GM18526 (cell line): Measurements from ENCODE around the gene PRTFDC1.

Experiments used
- POLR2A ChIP-seq: IDR thresholded peaks from 3 replicates; pipeline ENCODE4 v1.6.1; 2011; ENCODE audit not compliant: insufficient read length; ENCODE audit errors: extremely low read depth

The PRTFDC1 gene, protein sequence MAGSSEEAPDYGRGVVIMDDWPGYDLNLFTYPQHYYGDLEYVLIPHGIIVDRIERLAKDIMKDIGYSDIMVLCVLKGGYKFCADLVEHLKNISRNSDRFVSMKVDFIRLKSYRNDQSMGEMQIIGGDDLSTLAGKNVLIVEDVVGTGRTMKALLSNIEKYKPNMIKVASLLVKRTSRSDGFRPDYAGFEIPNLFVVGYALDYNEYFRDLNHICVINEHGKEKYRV

DNA sequence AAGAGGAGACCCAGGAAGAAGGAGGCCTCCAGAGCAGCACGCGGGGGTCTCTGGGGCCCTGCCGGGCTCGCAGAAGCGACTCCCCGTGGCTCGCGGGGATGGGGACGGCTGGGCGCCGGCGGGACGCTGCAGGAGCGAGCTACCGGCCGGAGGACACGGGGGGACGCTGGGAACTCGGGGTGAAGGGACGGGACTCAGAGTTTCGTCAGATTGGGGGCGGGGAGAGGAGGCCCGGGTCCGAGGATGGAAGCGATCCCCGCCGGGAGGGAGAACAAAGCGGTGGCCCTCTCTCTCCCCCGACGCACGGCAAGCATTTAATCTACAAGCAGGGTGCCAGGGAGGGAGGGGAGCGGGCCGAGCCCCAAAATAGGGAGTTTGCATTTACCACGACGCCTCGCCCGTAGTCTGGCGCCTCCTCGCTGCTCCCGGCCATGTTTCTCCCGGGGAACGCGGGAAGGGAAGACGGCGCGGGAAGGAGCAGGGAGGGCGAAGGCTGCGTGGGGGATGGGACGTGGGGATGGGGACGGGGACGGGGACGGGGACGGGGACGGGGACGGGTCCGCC lies at the start of gene PRTFDC1:
Gene PRTFDC1 (minus strand): TSS at position 464 of the 564 bp plus-strand sequence. CDS start 31 bp downstream, at position 433.
- no peak for TF ChIP-seq POLR2A

DNA sequence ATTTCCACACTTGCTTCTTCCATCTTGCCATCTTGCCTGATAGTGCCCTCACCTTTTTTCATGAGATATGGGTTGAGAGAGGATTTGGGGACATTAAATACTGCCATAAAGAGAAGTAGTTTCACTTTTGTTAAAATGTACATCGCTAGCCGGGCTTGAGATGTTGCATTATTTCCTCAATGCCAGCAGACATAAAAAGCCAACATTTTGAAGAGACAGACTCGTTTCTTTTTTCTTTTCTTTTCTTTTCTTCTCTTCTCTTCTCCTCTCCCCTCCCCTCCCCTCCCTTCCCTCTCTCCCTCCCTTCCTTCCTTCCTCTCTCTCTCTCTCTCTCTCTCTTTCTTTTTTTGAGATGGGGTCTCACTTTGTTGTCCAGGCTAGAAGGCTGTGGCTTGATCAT lies 45.6 kb upstream of the PRTFDC1 start:
- no peak for TF ChIP-seq POLR2A

DNA sequence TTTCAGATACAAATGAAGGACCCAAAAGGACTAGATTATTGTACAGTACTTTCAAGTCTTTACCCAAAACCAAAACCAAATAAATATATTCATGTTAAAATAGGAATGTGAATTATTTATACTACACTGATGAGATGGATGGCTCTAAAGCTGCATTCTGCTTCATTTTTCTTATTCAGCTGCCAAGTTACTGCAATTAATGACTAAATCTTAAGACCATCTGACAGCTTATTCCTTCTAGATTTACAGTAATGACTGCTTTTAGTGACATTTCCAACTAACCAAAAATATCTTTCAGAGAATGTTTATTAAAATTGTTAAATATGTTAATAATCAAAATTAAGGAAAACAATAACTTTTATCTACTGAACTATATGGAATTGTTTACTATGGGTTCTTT lies 42.7 kb upstream of the PRTFDC1 start:
- TF ChIP-seq POLR2A = no peak

DNA sequence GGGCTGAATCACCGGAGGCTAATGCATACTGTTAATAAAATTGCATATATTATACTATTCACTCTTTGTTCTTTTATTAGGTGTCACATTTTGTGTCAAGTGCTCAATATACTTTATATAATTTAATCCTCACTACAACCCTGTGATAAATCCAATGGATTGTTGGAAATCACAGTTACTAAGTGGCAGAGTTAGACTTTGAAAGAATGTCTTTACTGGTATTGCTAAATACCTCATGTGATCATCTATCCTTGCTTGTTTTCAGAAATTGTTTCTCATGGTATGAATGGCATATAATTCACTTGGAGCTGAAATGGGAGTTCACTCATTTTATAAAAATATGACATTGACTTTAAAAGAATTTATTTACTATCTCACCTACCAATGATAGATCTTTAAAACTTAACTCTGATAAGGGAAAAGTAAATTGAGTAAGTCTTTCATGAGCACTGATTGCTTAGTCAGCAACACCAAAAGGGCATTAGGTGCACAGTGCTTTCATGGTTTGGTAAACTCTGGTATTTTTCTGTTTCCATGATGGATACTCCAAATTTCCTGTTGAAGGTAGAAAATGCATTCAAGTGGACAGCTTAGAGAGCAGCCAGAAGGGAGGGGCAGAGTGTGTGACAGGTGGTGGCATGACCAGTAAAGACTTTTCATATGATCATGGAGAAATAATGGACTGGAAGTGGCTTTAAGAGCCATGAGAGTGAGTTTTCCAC lies 41.0 kb upstream of the PRTFDC1 start:
- TF ChIP-seq POLR2A = no peak

DNA sequence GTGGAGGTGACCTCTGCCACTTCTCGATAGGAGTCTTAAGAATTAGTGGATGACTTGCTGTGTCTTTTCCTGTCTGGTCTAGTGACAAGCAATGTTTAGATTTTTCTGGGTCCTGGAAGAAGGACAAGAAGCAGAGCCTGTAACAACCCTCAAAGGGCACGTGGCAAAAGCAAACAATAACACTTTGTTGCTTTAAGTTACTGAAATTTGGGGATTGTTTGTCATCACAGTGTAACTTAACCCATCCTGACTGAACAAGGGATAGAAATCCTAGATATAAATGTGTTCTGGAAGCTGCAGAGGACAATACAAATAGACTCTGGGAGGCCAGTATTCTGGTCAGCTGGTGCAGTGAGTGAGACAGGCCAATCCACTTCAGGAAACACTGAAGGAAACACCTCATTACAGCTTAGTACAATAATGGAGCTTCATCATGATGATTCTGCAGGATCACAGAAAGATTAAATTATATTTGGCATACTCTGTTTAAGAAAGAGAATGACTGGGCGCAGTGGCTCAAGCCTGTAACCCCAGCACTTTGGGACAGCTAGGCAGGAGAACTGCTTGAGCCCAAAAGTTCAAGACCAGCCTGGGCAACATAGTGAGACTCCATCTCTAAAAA lies 40.2 kb upstream of the PRTFDC1 start:
- TF ChIP-seq POLR2A = no peak

DNA sequence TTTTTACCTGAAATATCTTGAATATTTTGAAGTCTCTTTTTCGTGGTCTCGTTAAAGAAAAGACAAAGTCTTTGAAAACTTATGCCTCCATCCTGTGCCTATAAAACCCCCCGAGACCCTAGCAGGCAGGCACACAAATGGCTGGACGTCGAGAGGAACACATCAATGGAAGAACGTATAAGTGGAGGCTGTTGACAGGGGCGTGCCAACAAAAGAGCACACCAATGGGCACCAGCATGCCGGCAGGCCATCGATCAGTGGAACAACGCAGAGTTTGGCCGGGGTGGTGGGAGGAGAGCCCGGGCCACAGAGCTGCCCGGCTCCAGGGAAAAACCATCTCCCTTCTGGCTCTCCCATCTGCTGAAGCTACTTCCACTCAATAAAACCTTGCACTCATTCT lies 38.9 kb upstream of the PRTFDC1 start:
- TF ChIP-seq POLR2A = no peak

DNA sequence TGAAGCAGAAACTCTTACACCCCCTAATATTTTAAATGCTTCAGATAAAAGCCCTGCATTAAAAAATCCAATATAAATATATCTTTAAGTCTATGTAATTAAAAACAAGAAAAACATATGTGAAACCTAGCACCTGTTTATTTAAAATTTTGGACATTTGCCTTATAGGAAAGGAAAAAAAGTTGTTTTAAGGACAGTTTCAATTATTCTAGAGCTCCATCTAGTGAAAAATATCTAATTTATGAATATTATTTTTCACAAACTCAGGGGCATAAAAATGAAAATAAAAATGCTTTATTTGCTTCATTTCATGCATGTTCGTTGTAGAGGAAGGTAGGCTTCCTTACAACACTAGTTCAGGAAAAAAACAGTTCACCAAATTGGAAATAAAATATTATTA lies 37.5 kb upstream of the PRTFDC1 start:
- TF ChIP-seq POLR2A = no peak

DNA sequence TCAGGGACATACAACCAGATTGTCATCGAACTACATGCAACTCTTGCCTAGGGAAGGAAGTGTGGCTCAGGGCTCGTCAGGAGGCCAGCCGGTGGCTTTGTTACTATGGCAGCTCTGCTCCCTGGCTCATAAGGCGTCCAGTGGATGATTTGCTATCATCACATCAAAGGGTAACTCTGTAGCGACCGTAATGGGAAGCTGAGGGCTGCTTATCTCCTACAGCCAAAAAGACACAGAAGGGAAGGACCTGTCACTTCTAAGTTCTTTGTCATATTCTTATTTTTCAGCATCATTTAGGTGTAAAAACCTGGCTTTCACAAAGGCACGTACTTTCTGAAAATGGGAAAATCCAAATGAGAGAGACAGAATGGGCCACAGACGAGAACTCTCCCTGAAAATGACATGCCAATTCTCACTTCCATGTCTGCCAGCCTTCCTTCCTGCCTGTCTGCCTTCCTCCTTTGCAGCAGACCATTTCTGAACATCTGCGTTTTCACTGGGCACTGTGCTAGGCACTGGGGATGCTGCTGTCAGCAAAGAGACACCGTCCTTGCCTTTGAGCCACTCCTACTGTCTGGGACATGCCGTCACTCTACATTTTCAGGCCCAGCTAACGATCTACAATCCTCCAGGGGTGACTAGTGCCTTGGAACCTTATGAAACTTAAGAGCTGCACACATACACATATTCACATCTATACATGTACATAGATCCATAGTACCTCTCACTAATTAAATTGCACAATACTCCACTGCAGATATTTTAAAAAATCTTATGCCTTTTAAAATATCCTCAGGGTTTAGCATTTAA lies 36.6 kb upstream of the PRTFDC1 start:
- no peak for TF ChIP-seq POLR2A

DNA sequence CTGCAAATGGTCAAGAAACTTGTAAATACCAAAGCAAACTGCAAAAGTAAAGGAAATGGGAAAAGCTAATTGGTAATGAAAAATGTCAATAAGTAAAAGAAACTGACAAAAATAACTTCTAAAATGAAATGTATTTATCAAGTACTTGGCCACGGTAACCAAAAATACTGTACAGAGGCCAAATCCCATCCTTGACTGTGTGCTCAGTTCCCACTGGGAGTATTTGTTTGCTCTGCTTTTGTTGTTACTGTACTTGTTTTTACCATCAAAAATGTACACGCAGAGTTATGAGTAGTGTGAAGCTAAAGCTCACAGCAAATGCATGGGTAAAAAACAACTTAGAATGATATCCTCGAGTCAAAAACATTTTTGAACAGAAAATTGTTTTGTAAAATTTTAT lies 32.5 kb upstream of the PRTFDC1 start:
- no peak for TF ChIP-seq POLR2A

DNA sequence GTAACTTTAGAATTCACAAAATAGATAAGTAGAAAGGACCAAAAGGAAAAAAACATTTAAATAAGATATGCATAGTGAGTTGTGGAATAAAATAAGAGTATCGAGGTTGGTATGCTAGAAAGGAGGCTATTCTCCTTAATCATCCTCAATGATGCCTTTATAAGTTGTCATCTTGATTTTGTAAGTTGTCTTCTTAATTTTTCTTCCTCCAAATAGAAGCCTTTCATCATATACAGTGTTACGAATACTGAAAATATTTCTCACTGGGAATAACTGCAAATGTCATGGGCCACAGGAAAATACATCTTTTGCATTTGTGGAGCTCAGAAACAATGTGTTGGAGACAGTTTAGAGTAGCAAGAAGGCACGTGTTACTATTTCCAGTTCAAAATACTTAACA lies 31.5 kb upstream of the PRTFDC1 start:
- no peak for TF ChIP-seq POLR2A

DNA sequence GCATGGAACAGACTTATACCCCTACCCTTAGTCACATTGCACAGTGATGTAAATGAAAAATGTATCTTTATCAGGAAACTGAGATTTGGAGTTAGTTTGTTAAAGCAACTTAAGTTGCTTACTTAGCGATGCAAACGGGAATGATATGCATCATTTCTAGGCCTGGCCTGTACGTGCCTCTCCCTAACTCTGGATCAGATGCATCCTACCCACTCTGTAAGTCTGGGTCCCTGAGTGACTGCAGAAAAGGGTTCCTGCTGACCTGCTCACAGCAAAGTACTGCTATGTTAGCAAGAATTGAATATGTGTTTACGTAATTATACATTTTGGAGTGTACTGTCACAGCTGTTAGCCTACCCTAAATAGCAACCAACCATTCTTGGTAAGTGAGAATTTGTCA lies 30.7 kb upstream of the PRTFDC1 start:
- no peak for TF ChIP-seq POLR2A

DNA sequence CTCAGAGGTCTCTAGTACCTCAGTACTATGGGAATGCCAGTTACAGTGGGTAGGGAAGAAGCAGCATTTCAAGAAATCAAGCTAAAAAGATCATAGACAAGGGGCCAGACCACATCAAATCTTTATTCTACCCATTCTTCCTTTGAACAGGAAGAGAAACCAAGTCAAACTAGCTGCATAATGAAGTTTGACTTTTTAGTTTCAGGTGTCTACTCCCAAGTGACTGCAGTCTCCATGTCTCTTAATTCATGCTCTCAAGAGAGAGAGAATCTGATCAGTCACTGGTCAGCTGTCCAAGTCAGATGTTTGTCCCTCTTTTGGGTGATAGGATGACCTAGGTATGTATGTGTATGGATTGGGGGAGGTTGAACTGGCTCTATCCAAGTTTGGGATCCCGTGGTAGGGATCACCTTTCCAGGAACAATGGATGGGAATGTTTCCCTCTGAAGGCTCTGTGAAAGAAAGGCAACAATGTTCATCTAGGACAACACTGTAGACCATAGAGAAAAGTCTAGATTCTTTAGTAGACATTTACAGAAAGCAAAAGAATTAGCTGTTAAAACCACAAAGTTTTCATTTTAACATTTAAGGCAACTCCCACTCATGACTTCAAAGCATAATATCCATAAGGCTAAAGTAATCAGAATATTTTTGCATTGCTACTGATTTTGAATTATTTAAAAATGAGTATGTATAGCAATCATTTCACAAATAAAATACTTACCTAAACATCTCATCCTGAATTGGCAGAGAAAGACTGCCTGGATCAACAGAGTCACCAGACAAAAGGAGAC lies 30.1 kb upstream of the PRTFDC1 start:
- no peak for TF ChIP-seq POLR2A

DNA sequence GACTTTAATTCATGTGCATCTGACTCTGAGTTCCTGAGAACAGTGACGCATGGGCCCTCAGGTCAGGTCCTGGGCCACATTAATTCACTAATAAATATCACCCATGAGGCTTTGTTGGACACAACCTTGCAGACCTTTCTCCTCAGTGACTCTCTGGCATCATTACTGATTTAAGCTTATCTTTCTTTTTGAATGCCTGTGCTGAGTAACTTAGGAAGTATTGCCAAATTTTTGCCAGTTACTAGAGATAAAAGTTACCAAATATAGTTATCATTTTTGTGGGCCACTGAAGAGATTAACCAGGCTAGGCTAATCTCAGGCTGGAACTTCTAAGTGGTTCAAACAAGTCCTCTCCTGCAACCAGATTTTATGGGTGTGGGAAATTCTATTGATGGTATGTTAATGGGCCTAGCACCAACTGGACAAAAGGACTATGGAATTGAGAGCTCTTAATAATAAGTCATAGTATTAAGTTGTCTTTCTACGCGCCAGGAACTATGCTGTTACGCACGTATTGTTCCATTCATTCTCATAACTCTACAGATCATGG lies 28.8 kb upstream of the PRTFDC1 start:
- no peak for TF ChIP-seq POLR2A

DNA sequence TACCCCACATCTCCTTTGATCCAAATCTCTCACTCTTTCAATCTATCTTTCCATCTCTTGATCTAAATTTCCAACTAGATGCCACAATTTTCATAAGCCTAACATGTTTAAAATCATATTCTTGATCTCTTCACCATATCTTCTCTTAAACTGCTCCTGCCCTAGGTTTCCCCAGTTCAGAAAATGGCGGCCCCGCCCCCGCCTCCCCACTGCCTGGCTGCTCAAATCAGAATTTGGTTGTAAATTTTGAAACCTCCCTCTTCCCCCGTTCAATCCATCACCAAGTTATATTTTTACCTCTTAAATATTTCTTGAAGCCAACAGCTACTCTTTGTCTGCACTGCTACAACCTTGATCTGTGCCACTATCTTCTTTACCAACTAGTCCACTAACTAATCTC lies 27.3 kb upstream of the PRTFDC1 start:
- no peak for TF ChIP-seq POLR2A
